ENCODE results near the gene TOGARAM1.
"Not testable (repeated sequence)": the region's sequence is repeated elsewhere in the genome, so short reads cannot be mapped to it uniquely, and the experiment has no call there.

Gene TOGARAM1

GRCh38 chr14:45051180-45051579 lies 89.2 kb downstream of the TOGARAM1 start:
- no peak for DNase-seq

DNA sequence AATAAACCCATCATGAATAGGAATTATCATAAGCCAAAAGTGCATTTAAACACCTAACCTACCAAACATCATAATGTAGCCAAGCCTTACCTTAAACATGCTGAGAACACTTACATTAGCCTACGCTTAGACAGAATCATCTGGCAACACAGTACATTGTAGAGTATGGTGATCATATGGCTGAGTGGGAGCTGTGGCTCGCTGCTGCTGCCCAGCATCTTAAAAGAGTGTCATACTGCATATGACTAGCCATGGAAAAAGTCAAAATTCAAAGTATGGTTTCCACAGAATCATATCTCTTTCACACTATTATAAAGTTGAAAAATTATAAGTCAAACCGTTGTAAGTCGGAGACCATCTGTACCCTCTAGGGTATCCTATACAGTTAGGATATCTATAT lies 89.9 kb downstream of the TOGARAM1 start:
- no peak for DNase-seq

DNA sequence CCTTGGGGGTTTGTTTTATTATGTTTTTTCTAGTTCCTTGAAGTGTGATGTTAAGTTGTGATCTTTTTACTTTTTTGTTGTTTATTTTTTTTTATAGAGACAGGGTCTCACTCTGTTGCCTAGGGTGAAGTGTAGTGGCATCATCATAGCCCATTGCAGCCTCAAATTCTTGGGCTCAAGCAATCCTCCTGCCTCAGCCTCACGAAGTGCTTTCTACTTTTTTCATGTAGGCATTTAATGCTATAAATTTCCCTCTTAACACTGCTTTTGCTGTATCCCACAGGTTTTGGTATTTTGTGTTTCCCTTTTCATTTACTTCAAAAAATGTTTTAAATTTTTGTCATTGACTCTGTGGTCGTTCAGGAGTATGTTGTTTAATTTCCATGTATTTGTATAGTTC lies 95.4 kb downstream of the TOGARAM1 start:
- no peak for DNase-seq

- no peak for DNase-seq
Observed at GRCh38 chr14:45057881-45058364, 95.9 kb downstream of the TOGARAM1 start.

DNA sequence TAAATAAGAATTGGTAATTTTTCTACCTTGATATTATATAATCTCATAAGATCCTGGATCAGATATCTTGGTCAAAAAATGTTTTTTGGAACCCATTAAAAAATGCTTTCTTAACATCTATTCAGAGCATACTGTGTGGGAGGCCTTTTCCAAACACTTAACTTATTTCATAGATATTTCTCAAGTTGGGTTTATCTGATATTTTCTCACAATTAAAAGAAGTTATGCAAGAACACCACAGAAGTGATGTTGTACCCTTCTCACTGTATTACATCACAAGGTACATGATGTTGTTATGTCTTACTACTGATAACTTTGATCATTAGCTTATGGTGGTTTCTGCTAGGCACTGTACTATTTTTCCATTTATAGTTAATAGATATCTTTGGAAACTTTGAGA lies 98.6 kb downstream of the TOGARAM1 start:
- DNase-seq = no peak

DNA sequence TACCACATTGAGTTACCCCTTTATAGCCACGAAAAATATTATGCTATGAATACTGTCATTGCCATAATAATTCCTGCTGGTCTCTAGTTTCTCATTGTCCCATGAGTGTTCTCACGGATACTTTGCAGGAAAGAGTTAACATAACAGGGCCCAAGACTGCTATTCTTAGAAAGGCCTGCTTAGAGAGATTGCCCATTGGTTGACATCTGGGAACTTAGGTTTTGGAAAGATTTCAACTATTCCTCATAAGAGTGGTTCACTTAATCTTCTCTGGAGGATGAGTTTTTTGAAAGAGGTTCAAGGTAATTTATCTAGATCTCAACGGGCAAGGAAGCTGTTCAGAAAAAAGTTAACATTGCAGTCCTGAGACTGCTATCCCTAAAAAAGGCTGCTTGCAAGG lies 103.5 kb downstream of the TOGARAM1 start:
- DNase-seq = no peak

- no peak for DNase-seq
Observed at GRCh38 chr14:45065956-45066355, 104.0 kb downstream of the TOGARAM1 start.

DNA sequence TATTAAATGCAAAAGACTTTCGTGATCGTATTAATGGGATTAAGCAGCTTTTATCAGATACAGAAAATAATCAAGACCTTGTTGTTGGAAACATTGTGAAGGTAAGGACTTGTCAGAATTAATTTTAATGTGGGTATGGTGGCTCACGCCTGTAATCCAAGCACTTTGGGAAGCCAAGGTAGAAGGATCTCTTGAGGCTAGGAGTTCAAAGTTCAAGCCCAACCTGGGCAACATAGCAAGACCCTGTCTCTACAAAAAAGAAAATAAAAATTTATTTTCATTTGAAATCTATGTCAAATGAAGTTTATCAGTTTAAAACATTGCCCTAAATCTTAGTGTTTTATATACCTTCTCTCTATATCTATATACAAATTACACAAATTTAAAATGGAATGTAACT lies 104.7 kb downstream of the TOGARAM1 start:
- no peak for DNase-seq

- DNase-seq = no peak
Observed at GRCh38 chr14:45068396-45068795, 106.4 kb downstream of the TOGARAM1 start.

DNA sequence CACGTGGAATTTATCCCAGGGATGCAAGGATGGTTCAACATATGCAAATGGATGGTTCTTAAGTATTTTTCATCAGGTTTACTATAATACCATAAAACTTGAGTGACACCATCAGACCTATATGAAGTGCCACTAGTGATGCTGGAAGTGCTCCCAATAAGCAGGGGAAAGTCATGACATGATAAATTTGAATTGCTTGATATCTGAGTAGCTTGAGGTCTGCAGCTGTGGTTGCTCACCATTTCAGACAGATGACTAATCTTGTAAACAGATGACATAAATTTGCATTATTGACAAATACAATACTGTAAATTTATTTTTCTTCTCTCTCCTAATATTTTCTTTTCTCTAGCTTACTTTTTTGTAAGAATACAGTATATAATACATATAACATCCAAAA lies 108.2 kb downstream of the TOGARAM1 start:
- DNase-seq = no peak

GRCh38 chr14:45072126-45072525 lies 110.1 kb downstream of the TOGARAM1 start:
- DNase-seq = no peak

DNA sequence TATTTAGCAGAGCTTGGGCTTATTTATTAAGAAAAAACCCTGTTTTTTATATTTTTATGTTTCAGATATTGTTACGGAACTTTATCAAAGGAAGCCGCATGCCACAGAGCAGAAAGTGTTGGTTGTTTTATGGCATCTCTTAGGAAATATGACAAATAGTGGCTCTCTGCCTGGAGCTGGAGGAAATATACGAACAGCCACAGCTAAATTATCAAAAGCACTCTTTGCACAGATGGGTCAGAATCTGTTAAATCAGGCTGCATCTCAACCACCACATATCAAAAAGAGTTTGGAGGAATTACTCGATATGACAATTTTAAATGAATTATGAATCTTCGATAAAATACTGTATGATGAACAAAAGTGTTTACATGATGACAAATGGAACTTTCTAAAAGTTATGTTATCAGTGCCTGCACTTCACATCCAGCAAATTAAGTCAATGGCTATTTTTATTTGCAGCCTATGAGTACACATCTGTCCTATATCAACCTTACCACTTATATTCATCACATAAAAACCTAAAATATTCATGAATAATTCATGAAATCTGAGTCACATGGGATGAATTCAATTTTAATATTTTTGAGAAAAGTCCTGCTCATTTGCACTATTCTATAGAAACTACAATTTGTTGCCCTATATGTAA lies 111.4 kb downstream of the TOGARAM1 start:
- no peak for DNase-seq

DNA sequence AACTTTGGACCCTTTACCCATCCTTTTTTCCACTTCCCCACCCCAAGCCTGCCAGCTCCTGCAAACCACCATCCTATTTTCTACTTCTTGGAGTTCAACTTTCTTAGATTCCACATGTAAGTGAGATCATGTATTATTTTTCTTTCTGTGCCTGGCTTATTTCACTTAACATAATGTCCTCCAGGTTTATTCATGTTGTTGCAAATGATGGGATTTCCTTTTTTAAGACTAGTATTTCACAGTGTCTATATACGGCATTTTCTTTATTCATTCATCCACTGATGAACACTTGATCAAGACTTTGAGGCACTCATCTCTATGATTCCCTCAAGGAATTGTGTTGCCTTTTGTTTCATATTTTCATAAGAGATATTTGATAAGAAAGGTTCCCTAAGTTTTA lies 116.3 kb downstream of the TOGARAM1 start:
- DNase-seq = no peak

DNA sequence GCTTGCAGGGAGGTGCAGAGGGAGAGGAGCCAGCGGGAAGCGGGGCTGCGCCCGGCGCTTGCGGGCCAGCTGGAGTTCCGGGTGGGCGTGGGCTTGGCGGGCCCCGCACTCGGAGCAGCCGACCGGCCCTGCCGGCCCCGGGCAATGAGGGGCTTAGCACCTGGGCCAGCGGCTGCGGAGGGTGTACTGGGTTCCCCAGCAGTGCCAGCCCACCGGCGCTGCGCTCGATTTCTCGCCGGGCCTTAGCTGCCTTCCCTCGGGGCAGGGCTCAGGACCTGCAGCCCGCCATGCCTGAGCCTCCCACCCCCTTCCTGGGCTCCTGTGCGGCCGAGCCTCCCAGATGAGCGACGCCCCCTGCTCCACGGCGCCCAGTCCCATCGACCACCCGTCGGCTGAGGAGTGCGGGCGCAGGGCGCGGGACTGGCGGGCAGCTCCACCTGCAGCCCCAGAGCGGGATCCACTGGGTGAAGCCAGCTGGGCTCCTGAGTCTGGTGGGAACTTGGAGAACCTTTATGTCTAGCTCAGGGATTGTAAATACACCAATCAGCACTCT lies 118.5 kb downstream of the TOGARAM1 start:
- DNase-seq = not testable (repeated sequence)

- DNase-seq = not testable (repeated sequence)
Observed at GRCh38 chr14:45081096-45081495, 119.1 kb downstream of the TOGARAM1 start.

DNA sequence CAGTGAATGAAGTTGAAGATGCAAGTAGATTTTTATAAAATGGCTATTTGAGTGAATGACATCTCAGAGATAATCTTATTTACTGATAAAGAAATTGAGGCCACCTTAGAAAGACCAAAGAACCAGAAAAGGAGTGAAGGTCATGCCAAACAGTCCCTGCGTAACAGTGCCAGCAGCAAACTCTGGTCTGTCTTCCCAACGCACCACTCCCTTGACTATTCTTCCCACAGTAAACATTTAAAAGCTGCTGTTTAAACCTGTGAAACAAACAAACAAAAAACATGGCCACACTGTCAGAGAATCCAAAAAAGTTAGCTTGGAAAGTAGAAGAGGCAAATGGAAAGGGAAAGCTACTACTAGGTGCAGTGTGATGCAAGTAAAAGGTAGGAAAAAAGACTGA lies 120.4 kb downstream of the TOGARAM1 start:
- no peak for DNase-seq

DNA sequence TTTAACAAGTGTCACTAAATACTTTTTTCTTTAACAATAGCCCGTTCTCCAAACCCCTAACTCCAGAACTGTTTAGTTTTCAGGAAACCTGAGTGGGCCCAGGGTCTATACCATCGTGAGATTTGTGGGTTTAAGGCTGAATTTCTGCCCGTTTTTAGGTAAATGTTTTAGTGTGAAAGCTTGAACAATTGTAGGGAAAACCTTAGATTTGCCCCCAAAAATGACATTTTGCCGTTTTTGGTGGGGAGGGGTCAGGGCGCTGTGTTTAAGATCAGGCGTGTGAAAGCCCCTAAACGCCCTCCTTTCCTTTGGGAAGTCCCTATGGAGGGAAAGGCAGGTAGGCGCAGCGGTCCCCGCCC lies 121.6 kb downstream of the TOGARAM1 start:
- DNase-seq = no peak

DNA sequence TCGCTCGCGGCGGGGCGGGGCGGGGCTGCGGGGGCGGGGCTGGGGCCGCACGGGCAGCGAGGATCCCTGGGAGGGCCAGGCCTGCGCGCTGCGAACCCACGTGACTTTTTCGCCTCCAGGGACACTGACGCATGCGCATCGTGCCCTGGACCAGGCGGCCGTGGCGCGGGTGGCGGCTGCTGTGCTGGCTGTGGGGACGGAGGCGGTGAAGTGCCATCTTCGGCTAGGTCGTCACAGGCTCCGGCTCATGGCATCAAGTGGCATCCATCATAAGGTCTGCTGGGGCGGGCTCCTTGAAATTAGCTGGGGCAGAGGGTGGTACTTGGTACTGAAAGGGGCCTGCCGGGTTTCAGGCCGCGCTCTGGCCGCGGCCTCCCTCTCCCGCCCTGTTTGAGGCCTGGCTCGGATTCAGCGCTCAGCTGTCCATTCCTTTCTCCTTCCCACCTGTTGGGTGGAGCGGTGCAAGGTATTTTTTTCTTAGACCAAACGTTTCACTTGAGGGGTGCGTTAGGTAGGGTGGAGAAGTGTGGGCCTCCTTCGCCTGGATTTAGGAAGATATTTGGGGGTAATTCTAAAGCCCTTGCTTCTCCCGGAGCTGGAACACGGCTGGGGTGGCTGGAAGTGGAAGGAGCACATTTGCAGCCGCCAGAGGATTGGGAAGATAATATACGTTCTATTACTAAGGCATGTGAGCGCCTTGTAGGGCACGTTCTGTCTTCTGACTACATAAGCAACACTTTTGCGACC lies 122.2 kb downstream of the TOGARAM1 start, which contains the start of gene PRPF39:
Gene PRPF39, plus strand, starts transcription at position 141 of the 747 bp plus-strand sequence. CDS start 11,124 bp downstream, outside the sequence.
- peak; percentile 94 for DNase-seq

GRCh38 chr14:45084946-45085346 lies 123.0 kb downstream of the TOGARAM1 start:
- no peak for DNase-seq

- DNase-seq = no peak
Observed at GRCh38 chr14:45089813-45090212, 127.8 kb downstream of the TOGARAM1 start.

DNA sequence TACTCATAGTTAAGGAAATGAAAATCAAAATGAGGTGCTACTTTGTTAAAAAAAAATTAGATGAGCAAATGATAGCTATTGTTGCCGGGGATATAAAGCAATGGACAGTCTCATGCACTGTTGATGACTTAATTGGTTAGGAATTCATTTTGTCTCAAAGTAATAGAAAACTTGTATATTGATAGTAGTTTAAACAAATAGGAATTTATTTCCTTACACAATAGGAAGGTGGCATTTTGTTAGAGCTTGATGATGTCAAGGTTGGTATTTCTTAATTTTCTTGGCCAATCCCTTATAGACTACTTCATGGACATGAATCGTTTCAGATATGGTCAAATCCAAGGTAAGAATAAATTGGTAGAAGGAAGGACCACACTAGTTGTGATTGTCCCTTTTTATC lies 129.7 kb downstream of the TOGARAM1 start:
- DNase-seq = no peak

DNA sequence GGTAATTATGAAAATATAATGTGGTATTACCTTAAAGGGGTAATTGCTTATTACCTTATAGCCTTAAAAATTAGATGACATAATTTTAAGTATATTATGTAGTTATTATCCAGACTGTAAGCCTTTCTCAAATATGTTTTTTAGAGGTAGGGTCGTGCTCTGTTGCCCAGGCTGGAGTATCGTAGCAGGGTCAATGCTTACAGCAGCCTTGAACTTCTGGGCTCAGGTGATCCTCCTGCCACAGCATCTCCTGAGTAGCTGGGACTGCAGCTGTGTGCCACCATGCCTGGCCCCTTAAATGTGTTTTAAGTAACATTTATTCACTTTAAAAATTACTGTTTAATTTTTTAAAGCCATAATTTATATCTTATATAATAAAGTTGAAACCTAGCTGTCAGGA lies 132.3 kb downstream of the TOGARAM1 start:
- no peak for DNase-seq

- DNase-seq = no peak
Observed at GRCh38 chr14:45095143-45095542, 133.2 kb downstream of the TOGARAM1 start.

DNA sequence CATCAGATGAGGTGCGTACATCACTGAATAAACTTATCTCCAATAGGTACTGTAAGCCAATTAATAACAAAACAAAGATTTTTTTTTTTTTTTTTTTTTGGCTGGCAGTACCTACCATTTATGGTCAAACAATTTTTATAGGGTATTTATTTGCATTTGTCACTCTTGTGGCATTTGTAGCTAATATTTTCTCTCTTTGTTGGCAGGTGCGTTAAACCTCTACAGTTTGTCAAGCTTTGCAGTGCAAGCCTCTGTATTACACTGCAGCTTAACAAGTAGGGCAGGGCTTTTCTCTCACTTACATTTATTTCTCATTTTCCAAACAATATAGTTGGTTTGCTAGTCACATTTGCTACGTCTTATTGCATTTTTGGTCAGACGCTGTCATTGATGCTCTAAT lies 134.2 kb downstream of the TOGARAM1 start:
- DNase-seq = no peak
